Stimulated activated CD4-positive, alpha-beta T cell treated with anti-CD3 and anti-CD28 coated beads, Interleukin-2, amount 100 ng/mL, for 4 hours (primary cell): Measurements from ENCODE around the gene GATA5.

Source experiments
- DNase-seq: peaks from one replicate; pipeline ENCODE4 v3.0.0-alpha.2; 2020; ENCODE audit warnings: low read depth

Gene GATA5

DNA sequence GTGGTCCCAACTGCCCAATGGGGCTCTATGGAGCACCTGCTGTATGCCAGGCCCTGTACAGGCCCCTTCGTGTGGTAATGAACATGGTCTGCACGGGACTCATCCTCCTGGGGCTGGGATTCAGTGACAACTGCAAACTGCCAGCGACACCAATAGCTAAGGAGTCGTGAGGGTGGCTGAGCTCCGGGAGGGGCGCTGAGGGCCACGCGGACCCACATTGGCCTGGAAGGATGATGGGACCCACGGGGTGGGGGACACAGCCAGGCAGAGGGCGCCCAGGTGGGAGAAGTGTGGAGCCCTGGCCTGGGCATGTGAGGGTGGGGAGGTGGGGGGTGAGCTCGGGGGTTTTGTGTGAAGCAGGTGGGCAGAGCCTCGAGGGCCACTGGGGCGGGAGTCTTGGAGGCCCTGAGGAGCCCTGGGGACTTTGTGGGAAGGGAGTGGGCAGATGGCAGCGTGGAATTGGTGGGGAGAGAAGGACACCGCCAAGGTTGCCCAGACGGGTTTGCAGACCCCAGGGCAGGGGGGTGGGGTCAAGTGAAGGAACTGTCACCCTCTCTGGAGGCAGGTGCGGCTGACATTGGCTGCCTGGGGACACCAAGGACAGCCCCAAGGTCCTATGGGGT, 22.5 kb downstream of the GATA5 start:
- no peak for DNase-seq

DNA sequence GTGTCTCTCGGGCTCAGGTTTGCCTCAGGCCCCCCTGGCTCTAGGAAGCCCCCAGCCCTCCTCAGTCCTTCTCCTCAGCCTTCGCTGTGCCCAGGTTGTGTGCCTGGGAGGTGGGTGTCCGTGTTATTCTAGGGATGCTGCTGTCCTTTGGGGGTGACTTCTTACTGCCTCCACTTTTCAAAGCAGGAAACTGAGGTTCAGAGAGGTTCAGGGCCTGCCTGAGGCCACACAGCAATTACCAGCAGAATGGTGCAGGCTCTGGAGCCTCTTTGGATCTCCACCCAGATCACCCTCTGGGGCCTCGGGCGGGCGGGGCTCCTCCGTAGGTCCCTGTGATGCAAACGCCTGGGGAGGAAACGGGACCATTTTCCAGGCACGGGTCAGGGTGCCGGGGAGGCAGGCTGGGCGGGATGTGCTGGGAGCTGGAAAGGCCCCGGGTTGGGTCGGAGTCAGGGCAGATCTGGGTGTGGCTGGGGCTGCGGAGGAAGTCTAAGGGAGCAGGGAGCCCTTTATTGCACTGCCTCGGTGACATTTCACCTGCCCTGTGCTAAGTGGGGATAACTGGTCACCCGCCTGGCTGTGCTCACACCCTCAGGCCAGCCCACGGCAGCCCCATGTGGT, 23.2 kb downstream of the GATA5 start:
- DNase-seq: no peak

DNA sequence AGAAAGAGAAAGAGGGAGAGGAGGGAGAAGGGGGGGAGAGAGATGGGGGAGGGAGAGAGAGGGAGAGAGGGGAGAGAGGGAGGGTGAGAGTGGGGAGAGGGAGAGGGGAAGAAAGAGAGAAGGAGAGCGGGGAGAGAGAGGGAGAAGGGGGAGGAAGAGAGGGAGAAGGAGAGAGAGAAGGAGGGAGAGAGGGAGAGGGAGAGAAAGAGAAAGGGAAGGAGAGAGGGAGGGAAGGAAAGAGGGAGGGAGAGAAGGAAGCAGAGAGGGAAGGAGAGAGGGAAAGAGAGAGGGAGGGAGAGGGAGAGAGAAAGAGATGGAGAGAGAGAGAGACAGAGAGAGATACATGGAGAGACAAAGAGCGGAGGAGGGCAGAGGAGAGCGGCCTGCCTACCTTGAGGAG, 23.8 kb downstream of the GATA5 start:
- DNase-seq: no peak

DNA sequence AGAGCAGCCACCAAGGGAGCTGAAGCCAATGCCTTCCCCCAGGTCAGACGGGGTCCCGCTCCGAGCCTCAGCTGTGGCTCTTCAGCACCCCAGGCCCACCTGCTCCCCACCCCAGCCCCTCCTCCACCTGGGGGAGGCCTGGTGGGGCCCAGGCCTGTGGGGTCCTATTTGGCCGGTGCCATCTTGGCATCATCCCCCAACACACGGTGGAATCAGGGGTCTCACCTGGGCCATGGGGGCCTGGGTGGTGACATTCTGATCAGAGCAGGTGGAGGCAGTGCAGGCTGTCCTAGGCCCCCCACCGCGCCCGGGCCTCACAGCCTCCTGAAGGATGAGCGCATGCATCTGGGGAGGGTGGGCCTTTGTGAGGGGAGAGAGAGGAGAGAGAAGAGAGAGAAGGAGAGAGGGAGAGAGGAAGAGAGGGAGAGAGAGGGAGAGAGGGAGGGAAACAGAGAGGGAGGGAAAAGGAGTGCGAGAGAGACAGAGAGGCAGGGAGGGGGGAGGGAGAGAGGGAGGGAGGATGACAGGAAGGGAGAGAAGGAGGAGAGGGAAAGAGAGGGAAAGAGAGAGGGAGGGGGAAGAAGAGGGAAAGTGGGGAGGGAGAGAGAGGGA, 24.5 kb downstream of the GATA5 start:
- DNase-seq: no peak

DNA sequence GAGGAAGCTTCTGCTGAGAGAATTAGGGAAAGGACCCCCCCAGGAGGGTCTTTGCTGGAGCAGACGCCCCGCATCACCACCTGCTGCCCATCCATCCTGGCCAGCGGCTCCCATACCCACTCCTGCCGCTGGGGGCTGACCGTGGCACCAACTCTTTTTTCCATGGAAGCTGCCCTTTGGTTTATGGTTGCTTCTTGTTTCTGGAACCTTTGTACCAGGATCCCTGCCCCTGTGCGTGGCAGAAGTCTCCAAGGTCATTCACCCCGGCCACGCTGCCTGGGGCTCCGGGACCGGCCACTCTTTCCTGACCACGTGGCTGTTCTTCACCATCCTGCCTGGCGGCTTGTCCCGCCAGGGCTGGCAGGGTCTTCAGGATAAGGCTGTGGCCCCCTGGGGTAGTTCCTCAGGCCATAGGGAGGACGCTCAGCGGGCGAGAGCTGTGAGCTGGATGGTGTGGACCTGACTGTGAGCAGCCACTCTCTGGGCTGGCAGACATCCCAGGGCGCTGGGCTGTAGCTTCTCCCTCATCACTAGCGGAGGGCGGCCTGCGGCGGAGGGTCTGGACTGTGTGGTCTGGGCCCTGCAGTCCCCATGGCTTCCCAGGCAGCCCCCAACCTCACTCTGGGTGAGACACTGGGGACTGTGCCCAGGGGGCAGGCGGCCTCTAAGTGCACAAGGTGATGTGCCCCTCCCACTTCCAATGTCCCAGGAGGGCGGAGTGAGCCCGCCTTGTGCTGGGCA, 25.7 kb downstream of the GATA5 start:
- DNase-seq: no peak

DNA sequence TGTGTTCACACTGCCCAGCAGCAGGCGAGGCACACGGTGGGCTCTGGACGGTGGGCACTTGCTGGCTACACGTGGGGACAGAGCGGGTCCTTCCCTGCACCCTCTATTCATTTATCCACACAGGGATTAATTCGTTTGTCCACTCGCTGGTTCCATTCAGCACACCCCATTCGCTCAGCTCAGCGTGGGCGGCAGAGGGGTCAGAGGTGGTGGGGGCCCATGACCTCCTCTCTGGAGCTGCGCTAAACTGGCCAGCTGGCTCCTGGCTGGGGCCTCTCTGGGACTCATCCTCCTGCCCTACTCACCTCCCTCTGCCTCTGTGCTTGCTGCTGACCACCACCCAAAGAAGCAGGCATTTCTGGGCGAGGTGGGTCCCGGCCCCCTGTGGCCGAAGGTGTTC, 27.0 kb downstream of the GATA5 start:
- no peak for DNase-seq

DNA sequence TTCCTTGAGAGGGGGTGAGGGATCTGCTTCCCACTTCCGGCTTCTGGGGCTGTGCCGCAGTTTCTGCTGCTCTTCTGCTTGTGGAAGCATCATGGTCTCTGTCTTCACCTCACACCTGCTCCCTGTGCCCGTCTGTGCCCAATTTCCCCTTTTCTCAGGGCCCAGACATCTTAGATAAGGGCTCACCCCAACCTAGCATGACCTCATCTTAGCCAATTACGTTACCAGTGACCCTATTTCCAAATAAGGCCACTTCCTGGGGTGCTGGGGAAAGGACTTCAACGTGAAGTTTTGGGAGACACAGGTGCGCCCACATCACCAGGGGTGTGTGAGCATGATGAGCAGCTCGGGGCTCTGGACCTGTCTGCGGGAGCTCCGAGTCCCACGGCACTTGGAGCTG, 27.8 kb downstream of the GATA5 start:
- DNase-seq: no peak

DNA sequence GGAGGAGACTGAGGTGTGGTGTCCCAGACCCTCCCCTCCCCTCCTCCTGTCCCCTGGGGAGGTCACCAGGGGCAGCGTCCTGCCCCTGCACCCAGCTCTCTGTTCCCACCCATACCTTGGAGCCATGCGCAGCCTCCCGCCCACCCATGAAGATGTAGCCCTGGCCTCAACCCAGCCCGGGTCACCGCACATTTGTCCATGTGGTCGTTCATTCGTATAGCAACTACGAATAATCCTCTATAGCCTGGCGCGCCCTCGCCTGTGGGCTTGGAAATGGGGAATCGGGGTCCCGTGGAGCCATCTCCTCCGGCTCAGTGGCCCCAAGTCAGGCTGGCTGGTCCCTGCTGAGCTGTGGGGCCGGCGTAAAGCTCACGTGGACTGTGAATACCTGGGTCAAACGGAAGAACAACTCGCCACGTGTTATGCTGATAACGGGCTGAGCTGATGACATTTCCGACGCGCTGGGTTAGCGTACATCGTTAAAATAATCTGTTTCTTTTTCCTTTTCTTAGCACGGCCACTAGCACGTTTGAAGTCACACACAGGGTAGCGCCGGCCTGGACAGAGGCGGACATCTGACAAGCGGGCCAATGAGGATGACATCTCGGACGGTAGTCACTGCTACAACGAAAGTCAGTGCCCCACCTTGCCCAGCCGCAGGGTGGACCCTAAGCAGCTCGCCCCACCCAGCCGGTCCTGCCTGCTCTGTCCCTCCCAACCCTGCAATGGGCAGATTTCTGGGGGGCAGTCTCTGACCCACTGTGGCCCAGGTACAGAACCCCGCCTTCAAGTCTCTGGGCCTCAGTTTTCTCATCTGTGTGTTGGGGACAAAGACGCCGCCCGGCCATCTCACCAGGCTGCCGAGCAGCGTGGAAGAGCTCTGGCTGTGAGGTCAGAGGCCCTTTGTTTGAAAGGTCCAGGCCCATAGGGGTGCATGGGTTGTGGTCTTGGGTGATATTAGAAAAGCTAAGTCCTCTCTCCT, 28.6 kb downstream of the GATA5 start:
- no peak for DNase-seq

DNA sequence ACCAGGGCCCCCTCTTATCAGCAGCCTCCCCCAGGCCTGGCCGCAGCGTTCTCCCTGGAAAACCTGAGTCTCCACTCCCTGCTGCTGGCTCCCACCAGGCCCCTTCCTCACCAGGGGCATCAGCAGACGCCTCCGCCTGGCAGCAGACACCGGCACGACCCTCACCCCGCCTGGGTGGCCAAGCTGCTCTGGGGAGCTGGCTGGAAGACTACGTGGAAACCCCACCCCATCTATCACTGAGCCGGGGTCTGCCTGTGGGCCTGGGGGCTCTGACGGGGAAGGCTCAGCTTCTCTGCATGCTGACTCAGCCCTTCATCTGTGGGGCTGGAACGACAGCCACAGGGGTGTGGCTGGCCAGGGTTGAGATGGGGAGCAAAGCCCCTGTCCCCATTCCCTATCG, 29.3 kb downstream of the GATA5 start:
- DNase-seq: no peak

DNA sequence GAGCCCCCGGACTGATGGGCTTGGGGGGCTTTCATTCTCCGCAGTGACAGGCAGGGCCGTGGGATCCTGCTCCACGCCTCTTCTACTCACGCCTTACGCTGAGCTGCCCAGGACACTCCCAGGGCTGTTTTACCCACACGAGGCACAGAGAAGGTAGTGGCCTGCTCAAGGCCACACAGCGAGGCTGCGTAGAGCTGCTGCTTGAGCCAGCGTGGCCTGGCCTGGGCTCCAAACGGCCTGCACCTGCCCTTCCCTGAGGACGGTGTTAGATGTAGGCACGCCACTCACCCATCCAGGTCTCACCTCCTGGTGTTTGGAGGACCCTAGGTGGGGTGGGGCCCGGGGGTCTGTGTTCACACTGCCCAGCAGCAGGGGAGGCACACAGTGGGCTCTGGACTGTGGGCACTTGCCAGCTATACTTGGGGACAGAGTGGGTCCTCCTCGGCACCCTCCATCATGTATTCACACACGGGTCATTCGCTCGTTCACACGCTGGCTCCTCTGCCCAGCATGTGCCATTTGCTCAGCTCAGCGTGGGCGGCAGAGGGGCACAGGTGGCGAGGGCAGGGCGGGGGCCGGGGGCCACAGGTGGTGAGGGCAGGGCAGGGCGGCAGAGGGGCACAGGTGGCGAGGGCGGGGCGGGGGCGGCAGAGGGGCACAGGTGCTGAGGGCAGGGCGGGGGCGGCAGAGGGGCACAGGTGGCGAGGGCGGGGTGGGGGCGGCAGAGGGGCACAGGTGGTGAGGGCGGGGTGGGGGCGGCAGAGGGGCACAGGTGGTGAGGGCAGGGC, 30.0 kb downstream of the GATA5 start:
- DNase-seq: no peak

DNA sequence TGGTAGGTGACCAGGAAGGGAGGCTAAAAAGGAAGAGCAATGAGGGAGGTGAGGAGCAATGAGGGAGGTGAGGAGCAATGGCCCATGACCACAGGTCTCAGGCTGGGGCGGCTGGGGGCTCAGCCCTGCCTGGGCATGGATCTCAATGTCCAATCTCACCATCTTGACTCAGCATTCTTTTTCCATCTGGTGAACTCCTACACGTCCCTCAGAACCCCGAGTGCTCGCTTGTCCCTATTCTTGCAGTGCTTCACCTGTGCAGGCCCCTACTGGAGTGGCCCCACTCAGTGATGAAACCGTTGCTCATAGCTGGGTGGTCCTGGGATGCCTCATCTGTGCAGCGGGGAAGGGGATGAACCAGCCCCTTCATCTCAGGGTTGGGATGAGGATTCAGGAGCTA, 31.5 kb downstream of the GATA5 start:
- no peak for DNase-seq

DNA sequence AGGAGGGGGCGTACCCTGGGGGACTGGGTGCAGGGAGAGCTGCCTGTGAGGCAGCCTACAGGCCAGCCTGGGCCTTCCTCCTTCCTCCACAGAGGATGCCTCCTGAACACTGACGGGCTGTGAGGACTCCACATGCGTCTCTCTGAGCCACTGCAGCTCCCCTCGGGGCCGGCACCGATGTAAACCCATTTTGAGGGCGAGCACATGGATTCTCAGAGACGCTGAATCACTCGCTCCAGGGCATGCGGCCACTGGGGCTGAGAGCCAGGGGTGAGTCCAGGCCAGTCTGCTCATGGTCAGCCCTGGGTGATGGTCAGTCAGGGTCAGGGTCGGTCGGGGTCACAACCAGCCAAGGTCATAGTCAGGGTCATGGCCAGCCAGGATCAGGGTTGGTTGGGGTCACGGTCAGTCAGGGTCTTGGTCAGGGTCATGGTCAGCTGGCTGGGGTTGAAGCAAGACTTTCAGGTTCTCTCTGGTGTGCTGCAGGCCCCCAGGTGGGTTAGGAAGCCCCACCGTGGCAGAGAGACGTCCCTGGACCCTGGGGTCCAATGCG, 33.7 kb downstream of the GATA5 start:
- no peak for DNase-seq

DNA sequence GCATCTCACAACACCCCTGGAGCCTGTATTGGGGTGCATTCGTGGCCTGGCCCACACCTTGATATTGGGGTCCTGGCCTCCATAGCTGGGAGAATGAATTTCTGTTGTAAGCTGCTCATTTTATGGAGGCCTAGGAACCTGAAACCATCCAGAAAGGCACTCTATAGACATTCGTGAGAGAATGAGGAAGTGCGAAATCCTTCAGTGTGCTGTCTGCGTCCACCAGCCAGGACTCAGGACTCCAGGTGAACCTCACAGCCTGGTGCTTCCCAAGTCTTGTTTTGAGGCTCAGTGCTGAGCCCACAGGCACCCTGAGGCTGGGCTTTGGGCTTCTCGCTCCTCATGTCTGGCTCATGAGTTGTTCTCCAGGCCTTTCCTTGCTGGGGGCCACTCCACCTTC, 36.6 kb downstream of the GATA5 start:
- no peak for DNase-seq

DNA sequence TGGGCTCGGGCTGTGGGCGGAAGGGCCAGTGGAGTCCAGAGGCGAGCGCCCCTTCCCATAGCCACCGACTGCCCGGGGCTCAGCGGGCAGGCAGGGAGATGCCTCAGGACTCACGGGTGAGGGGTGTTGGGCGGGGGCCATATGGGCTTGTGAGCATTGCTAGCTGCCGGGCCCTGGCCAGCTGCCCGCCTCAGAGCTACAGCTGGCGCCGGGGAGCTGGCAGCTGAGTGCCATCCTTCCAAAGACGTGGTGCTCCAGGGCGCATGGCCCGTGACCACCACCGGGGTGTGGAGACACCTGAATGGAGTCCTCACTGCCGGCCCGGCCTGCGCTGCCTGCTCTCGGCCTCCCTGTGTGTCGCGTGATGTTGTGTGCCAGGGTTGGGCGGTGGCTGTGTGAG, 37.9 kb downstream of the GATA5 start:
- no peak for DNase-seq

DNA sequence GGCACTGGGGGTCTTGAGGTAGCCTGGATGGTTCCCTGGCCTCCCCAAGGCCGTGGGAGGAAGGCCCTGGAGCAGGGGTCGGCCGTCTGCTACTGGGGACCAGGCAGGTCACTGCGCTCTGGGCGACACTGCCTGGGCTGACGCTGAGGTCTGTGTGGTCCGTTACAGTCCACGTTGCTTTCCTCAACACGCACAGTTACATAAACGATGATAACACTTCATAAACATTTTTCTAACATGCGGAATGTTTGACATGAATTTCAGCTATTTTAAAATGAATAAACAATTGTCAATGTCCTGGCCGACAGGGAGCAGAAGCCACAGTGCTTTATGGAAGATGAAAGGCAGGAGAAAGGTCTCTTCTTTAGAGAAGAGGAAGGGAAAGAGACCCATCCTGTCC, 38.3 kb downstream of the GATA5 start:
- DNase-seq: no peak

DNA sequence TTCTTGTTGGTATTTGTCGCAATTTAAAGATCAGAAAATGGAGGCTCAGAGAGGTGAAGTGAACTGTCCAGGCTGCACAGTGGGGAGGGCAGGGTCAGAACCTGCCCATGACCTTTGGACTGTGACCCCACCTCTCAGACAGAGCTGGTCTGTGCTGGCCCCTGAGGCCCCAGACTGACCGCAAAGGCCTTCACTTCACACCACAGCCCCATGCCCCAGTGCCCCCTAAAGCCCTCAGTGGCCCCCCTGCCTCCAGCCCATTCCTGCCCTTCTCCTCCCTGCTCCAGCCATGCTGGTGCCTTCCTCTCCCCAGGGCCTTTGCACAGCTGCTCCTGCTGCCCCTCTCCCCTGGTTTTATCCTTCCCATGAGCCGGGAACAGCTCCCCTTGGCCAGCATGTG, 39.1 kb downstream of the GATA5 start:
- DNase-seq: no peak

DNA sequence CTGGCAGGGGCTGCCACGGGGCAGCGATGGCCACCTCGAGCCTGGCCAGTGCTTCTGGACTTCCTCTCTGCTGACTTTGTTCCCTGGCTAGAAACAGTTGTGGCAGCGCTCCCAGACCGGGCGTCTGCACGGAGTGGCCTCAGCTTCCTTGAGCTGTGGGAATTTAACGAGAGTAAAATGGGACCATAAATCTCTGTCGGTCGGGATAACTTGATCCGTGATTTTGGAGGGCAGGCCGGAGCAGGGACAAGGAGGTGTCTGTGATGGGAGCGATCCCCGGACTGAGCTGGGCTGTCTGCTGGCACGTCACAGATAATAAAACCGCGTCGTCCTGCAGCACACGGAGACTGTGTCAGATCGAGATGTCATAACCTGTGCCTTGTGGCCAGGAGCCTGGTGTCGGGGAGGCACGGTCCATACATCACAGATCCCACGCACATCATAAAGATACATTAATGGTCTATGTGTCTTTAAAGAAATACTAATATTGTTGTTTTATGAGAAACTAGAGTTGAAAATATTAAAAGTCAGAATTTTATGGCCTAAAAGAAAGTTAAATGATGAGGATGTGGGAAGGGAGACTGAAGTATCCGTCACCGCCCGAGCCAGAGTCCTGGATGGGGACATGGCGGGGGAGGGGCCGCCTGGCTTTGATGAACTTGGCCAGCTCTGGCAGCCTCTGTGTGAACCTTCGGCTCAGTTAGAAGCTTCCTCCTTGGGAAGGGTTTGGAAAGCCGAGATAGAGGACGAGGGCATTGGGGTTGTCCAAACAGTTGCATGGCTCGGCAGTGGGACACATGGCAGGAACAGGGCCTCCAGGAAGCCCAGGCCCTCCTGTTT, 41.9 kb downstream of the GATA5 start:
- DNase-seq: no peak

DNA sequence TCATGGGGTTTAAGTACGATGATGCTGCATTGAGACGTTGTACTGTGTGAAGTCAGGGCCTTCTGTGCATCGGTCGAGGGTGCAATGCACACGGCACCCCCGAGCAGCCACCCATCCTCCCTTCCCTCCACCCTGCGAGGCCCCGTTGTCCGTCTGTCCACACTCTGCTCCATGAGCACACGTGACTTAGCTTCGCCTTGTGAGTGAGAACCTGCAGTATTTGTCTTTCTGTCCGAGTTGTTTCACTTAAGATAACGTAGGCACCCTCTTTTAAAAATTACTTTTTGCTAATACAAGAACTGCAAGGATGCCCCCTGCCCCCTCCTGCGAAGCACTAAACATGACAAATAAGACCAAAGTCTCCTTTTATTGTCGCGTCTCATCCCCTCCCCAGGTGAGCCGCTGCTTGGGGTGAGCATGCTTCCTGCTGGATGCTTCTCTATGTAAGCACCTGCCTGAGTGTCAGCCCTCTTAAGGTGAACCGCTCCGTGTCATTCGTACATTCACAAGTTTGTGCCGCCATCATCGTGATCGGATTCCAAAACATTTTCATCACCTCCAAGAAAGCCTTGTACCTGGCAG, 44.8 kb downstream of the GATA5 start:
- no peak for DNase-seq

DNA sequence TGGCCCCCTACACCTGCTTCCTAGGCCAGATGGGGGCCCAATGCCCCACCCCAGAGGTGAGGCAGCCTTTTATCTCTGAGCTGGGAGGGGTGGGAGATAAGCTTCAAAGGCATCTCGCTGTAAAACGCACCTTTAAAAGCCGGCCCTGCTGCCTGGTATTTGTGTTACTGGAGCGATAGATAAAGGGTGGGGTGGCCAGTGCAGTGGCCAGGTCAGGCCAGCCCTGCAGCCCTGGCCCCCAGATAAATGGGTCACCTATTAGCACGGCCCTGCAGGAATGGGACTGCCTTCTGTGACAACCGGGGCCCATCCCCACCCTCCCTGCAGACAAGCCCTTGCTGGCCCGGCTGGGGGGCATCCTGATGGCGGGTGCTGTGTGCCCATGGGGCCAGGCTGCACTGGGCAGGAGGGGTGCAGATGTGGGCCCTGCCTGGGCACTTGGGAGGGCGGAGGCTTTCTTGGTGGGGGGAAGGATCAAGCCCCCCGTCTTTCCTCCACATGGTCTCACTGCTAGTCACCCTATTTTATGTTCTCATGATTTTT, 45.4 kb downstream of the GATA5 start:
- no peak for DNase-seq
